T1000 (cell line): Measurements from ENCODE around the gene HCAR3.
"Not testable (repeated sequence)": the region's sequence is repeated elsewhere in the genome, so short reads cannot be mapped to it uniquely, and the experiment has no call there.

Source experiments
- DNase-seq: peaks from one replicate; lab custom pipeline; 2025; ENCODE audit warnings: mixed read lengths; lab: John Stamatoyannopoulos, UW

The HCAR3 gene

GRCh38 chr12:122722387-122722786 lies 5.8 kb upstream of the HCAR3 start:
- DNase-seq, result no peak

GRCh38 chr12:122721057-122721545 lies 4.5 kb upstream of the HCAR3 start:
- no peak for DNase-seq

- DNase-seq, result not testable (repeated sequence)
Observed at GRCh38 chr12:122715211-122715610, 1.4 kb downstream of the HCAR3 start.

GRCh38 chr12:122713491-122714188 lies 3.0 kb downstream of the HCAR3 start:
- not testable (repeated sequence) for DNase-seq

GRCh38 chr12:122711266-122711665 lies 5.3 kb downstream of the HCAR3 start:
- DNase-seq, result not testable (repeated sequence)

GRCh38 chr12:122710341-122710740 lies 6.3 kb downstream of the HCAR3 start:
- not testable (repeated sequence) for DNase-seq

GRCh38 chr12:122709287-122709686 lies 7.3 kb downstream of the HCAR3 start:
- DNase-seq, result not testable (repeated sequence)

- not testable (repeated sequence) for DNase-seq
Observed at GRCh38 chr12:122703841-122704240, 12.8 kb downstream of the HCAR3 start.

- DNase-seq, result not testable (repeated sequence)
Observed at GRCh38 chr12:122702890-122703611, 13.6 kb downstream of the HCAR3 start, which contains the start of gene HCAR2. HCAR2 (minus strand) TSS chr12:122703357; CDS start chr12:122703283, 74 bp downstream.

- DNase-seq, result not testable (repeated sequence)
Observed at GRCh38 chr12:122701481-122701880, 15.1 kb downstream of the HCAR3 start.

GRCh38 chr12:122700038-122700710 lies 16.4 kb downstream of the HCAR3 start:
- DNase-seq, result not testable (repeated sequence)

GRCh38 chr12:122696922-122697321 lies 19.7 kb downstream of the HCAR3 start:
- not testable (repeated sequence) for DNase-seq

GRCh38 chr12:122691566-122691965 lies 25.0 kb downstream of the HCAR3 start:
- DNase-seq, result no peak

- no peak for DNase-seq
Observed at GRCh38 chr12:122688291-122688690, 28.3 kb downstream of the HCAR3 start.

- DNase-seq, result no peak
Observed at GRCh38 chr12:122687086-122687485, 29.5 kb downstream of the HCAR3 start.

GRCh38 chr12:122686538-122686937 lies 30.1 kb downstream of the HCAR3 start:
- DNase-seq, result no peak

- DNase-seq, result no peak
Observed at GRCh38 chr12:122684297-122684813, 32.3 kb downstream of the HCAR3 start.

GRCh38 chr12:122681814-122682213 lies 34.8 kb downstream of the HCAR3 start:
- peak; percentile 89 for DNase-seq

GRCh38 chr12:122680989-122681388 lies 35.6 kb downstream of the HCAR3 start:
- not testable (repeated sequence) for DNase-seq

- not testable (repeated sequence) for DNase-seq
Observed at GRCh38 chr12:122676781-122677180, 39.8 kb downstream of the HCAR3 start.

- DNase-seq, result not testable (repeated sequence)
Observed at GRCh38 chr12:122676015-122676414, 40.6 kb downstream of the HCAR3 start.

- DNase-seq, result no peak
Observed at GRCh38 chr12:122672515-122672914, 44.1 kb downstream of the HCAR3 start.
